H1 (cell line): ENCODE results near the gene PGM3. TPM values are rescaled to one million over a fixed set of nuclear protein-coding genes. Genes with fewer than 3 reads are reported as not detected.

Experiments used
- CTCF ChIA-PET: fragments of 300-600 bp; sonication (Branson Sonifier 250); formaldehyde crosslinking; loops from one replicate; lab custom pipeline; 2021; ENCODE audit not compliant: partially characterized antibody; lab: Charles Lee
- POLR2A ChIA-PET: fragments of 300-600 bp; sonication (Branson Sonifier 250); formaldehyde crosslinking; loops from one replicate; lab custom pipeline; 2021; ENCODE audit warnings: inconsistent platforms; ENCODE audit not compliant: partially characterized antibody; lab: Charles Lee
- DNase-seq, 2 experiments: peaks; one replicate each; pipeline versions ENCODE4 v3.0.0 to v3.0.0-alpha.2; 2010 to 2022; ENCODE audit warnings: low spot score in 2 of 2, low read depth in 1 of 2, mixed read lengths in 1 of 2
- FAIRE-seq: peaks from 2 replicates; lab custom pipeline; 2011; peaks lifted over from hg19 to GRCh38; lab: Jason Lieb, UNC
- H2AFZ ChIP-seq: 2 replicates; pipeline ENCODE4 v1.8.1; 2012; ENCODE audit warnings: low read length, inconsistent platforms
- H2AK5ac ChIP-seq: 2 replicates; pipeline ENCODE4 v1.6.1; 2013; ENCODE audit warnings: low read depth, low read length
- H2BK120ac ChIP-seq: replicated peaks from 2 replicates; pipeline ENCODE3; 2013; ENCODE audit warnings: low read depth, low read length, inconsistent platforms
- H2BK12ac ChIP-seq: 2 replicates; pipeline ENCODE4 v1.6.1; 2013; ENCODE audit warnings: low read depth, low read length
- H2BK15ac ChIP-seq: 2 replicates; pipeline ENCODE4 v1.6.1; 2013; ENCODE audit warnings: low read length
- H2BK20ac ChIP-seq: 2 replicates; pipeline ENCODE4 v1.6.1; 2013; ENCODE audit warnings: low read length
- H2BK5ac ChIP-seq: 2 replicates; pipeline ENCODE4 v1.6.1; 2013; ENCODE audit warnings: low read depth, low read length
- H3K14ac ChIP-seq: 2 replicates; pipeline ENCODE4 v1.6.1; 2013; ENCODE audit warnings: inconsistent platforms; ENCODE audit not compliant: insufficient read length
- H3K18ac ChIP-seq: 2 replicates; pipeline ENCODE4 v1.6.1; 2013; ENCODE audit warnings: low read length; ENCODE audit errors: extremely low read depth
- H3K23ac ChIP-seq: 2 replicates; pipeline ENCODE4 v1.6.1; 2013; ENCODE audit warnings: inconsistent platforms; ENCODE audit not compliant: insufficient read length
- H3K23me2 ChIP-seq: 2 replicates; pipeline ENCODE4 v1.6.1; 2013; ENCODE audit warnings: low read depth, low read length
- H3K27ac ChIP-seq: 2 replicates; pipeline ENCODE4 v1.6.1; 2011; ENCODE audit warnings: low read depth, low read length, inconsistent platforms
- H3K27me3 ChIP-seq, 4 experiments: replicated peaks in 1 of 4; 1 replicate in 1 of 4; 2 replicates in 3 of 4; pipeline versions ENCODE4 v1.6.1 to v1.8.1; 2011 to 2013; ENCODE audit warnings: low read length in 3 of 4, mild to moderate bottlenecking in 3 of 4, inconsistent platforms in 2 of 4, mixed read lengths in 2 of 4, moderate library complexity in 1 of 4; ENCODE audit not compliant: control insufficient read depth in 3 of 4, insufficient read depth in 3 of 4; ENCODE audit errors: extremely low read depth in 1 of 4
- H3K36me3 ChIP-seq, 4 experiments: 2 replicates each; pipeline versions ENCODE4 v1.6.1 to v1.8.1; 2011 to 2013; ENCODE audit warnings: mild to moderate bottlenecking in 4 of 4, low read length in 3 of 4, moderate library complexity in 2 of 4, control low read depth in 1 of 4, inconsistent platforms in 1 of 4; ENCODE audit not compliant: insufficient read depth in 4 of 4, control insufficient read depth in 2 of 4
- H3K4ac ChIP-seq: replicated peaks from 2 replicates; pipeline ENCODE3; 2013; ENCODE audit warnings: low read length, low read depth, mixed read lengths, inconsistent platforms; ENCODE audit not compliant: insufficient read length
- H3K4me1 ChIP-seq, 4 experiments: replicated peaks in 1 of 4; 1 replicate in 1 of 4; 2 replicates in 3 of 4; pipeline versions ENCODE4 v1.6.1 to v1.8.1; 2011 to 2013; ENCODE audit warnings: low read length in 3 of 4, inconsistent platforms in 2 of 4, mixed read lengths in 1 of 4; ENCODE audit not compliant: insufficient read depth in 4 of 4, control insufficient read depth in 3 of 4
- H3K4me2 ChIP-seq, 2 experiments: 2 replicates each; pipeline versions ENCODE4 v1.6.1 to v1.8.1; 2011 to 2013; ENCODE audit warnings: low read depth in 2 of 2, low read length in 2 of 2, control low read depth in 1 of 2, inconsistent platforms in 1 of 2, mild to moderate bottlenecking in 1 of 2; ENCODE audit not compliant: insufficient read depth in 1 of 2
- H3K4me3 ChIP-seq, 4 experiments: fragments of 200-600, 300-600 bp in 1 of 4; sonication (generic), shearing (Covaris generic), sonication (Bioruptor Twin) in 1 of 4; 2 replicates each; pipeline versions ENCODE4 v1.5.1 to v1.8.1; 2011 to 2016; ENCODE audit warnings: low read length in 4 of 4, low read depth in 3 of 4, control low read depth in 2 of 4, inconsistent platforms in 2 of 4, mild to moderate bottlenecking in 2 of 4, mixed read lengths in 1 of 4, moderate library complexity in 1 of 4; ENCODE audit not compliant: insufficient read depth in 2 of 4; ENCODE audit errors: extremely low read depth in 1 of 4
- H3K56ac ChIP-seq: replicated peaks from 2 replicates; pipeline ENCODE3; 2013; ENCODE audit warnings: low read depth, mild to moderate bottlenecking, mixed read lengths, low read length, inconsistent platforms; ENCODE audit not compliant: insufficient read length
- H3K79me1 ChIP-seq: 2 replicates; pipeline ENCODE4 v1.6.1; 2013; ENCODE audit warnings: low read depth, low read length, control low read depth
- H3K79me2 ChIP-seq, 2 experiments: 2 replicates each; pipeline versions ENCODE4 v1.6.1 to v1.8.1; 2012 to 2013; ENCODE audit warnings: low read length in 2 of 2, mild to moderate bottlenecking in 2 of 2, inconsistent platforms in 1 of 2; ENCODE audit not compliant: insufficient read depth in 2 of 2, control insufficient read depth in 1 of 2
- H3K9ac ChIP-seq, 4 experiments: replicated peaks in 1 of 4; 1 replicate in 1 of 4; 2 replicates in 3 of 4; pipeline versions ENCODE4 v1.6.1 to v1.8.1; 2011 to 2013; ENCODE audit warnings: low read depth in 3 of 4, low read length in 3 of 4, control low read depth in 2 of 4, mild to moderate bottlenecking in 2 of 4, moderate library complexity in 2 of 4, inconsistent platforms in 1 of 4; ENCODE audit errors: extremely low read depth in 1 of 4
- H3K9me3 ChIP-seq, 2 experiments: 2 replicates each; pipeline versions ENCODE4 v1.6.1 to v1.8.1; 2012 to 2013; ENCODE audit warnings: mild to moderate bottlenecking in 2 of 2, moderate library complexity in 2 of 2, control low read depth in 1 of 2, inconsistent platforms in 1 of 2, low read depth in 1 of 2, low read length in 1 of 2, mixed read lengths in 1 of 2; ENCODE audit not compliant: insufficient read depth in 2 of 2
- H4K20me1 ChIP-seq, 2 experiments: replicated peaks in 1 of 2; 2 replicates each; pipeline versions ENCODE3 to v1.8.1; 2011 to 2013; ENCODE audit warnings: inconsistent platforms in 2 of 2, low read length in 2 of 2, mild to moderate bottlenecking in 1 of 2; ENCODE audit not compliant: insufficient read depth in 2 of 2, control insufficient read depth in 1 of 2
- H4K5ac ChIP-seq: 2 replicates; pipeline ENCODE4 v1.6.1; 2013; ENCODE audit warnings: low read length, low read depth, mixed read lengths, inconsistent platforms; ENCODE audit not compliant: insufficient read length
- H4K8ac ChIP-seq: 2 replicates; pipeline ENCODE4 v1.8.0; 2013; ENCODE audit warnings: mild to moderate bottlenecking, moderate library complexity, low read length, inconsistent platforms; ENCODE audit not compliant: insufficient read depth; ENCODE audit errors: extremely low read depth
- H4K91ac ChIP-seq: replicated peaks from 2 replicates; pipeline ENCODE3; 2013; ENCODE audit warnings: low read length, mixed read lengths, inconsistent platforms; ENCODE audit not compliant: insufficient read length
- ASH2L ChIP-seq: fragments of 200-600, 300-600 bp; sonication (generic); IDR thresholded peaks from one replicate; pipeline ENCODE4 v1.7.1; 2017; ENCODE audit warnings: low read length
- CTCF ChIP-seq, 3 experiments: IDR thresholded peaks; 1 replicate in 2 of 3; 2 replicates in 1 of 3; pipeline versions ENCODE4 v1.5.1 to v1.6.1; 2011; ENCODE audit warnings: low read length in 3 of 3, mild to moderate bottlenecking in 3 of 3, inconsistent platforms in 2 of 3, low read depth in 1 of 3, moderate library complexity in 1 of 3; ENCODE audit not compliant: insufficient read depth in 1 of 3; ENCODE audit errors: control extremely low read depth in 1 of 3
- MAFK ChIP-seq: IDR thresholded peaks from 2 replicates; pipeline ENCODE4 v1.6.1; 2012; ENCODE audit warnings: low read depth, mild to moderate bottlenecking, improper control_type of control experiment, low read length
- RAD21 ChIP-seq, 2 experiments: IDR thresholded peaks in 1 of 2; conservative IDR thresholded peaks in 1 of 2; 2 replicates each; pipeline ENCODE4 v1.6.1; 2011; ENCODE audit warnings: low read depth in 2 of 2, low read length in 2 of 2, improper control_type of control experiment in 1 of 2, inconsistent platforms in 1 of 2, mild to moderate bottlenecking in 1 of 2, moderate library complexity in 1 of 2
- RBBP5 ChIP-seq: IDR thresholded peaks from 2 replicates; pipeline ENCODE4 v1.7.1; 2012; ENCODE audit warnings: low read depth, mild to moderate bottlenecking, inconsistent platforms, low read length, moderate library complexity, borderline replicate concordance
- SP4 ChIP-seq: IDR thresholded peaks from 2 replicates; pipeline ENCODE4 v1.6.1; 2012; ENCODE audit warnings: low read length, inconsistent platforms
- WGBS, 2 experiments: shearing (Covaris generic) in 1 of 2; methylation state at CpG; one replicate each; pipeline versions ENCODE4 v1.1.6 to v1.1.7; 2013 to 2015; ENCODE audit warnings: low lambda C conversion rate in 2 of 2, mixed read lengths in 2 of 2, inconsistent platforms in 1 of 2, low coverage in 1 of 2, missing lambda C conversion rate in 1 of 2; ENCODE audit not compliant: insufficient replicate concordance in 2 of 2, insufficient coverage in 1 of 2, insufficient read length in 1 of 2; ENCODE audit errors: extremely low coverage in 1 of 2, missing lambda C conversion rate in 1 of 2; 5-methylcytosine and 5-hydroxymethylcytosine counted together
- polyA plus RNA-seq, 7 experiments: library from polyadenylated mRNA; depleted of rRNA in 3 of 7; stranded (reverse) in 5 of 7; unstranded in 2 of 7; fragments of >200 nt in 5 of 7; fragments of 200-250 nt in 2 of 7; gene quantifications; 1 replicate in 5 of 7; 2 replicates in 1 of 7; 4 replicates in 1 of 7; pipeline versions ENCODE4 v1.2.1 to v1.2.3, GENCODE V29; 2011 to 2013; ENCODE audit warnings: missing spikeins in 2 of 7, mixed read lengths in 2 of 7
- total RNA-seq: library from RNA; stranded (reverse); fragmentation: NEBNext Ultra II Directional; extraction: Animal tissue kit (Norgen Biotek cat#: 25700); gene quantifications from 2 replicates; pipeline ENCODE4 v1.2.1, GENCODE V29; 2021

PGM3 gene
- total and polyA plus RNA-seq, 2 of the 8 experiments (the other 6 are each of a cell fraction or from before 2014, with no cell fraction given): 14.5 to 60.5 TPM

DNA sequence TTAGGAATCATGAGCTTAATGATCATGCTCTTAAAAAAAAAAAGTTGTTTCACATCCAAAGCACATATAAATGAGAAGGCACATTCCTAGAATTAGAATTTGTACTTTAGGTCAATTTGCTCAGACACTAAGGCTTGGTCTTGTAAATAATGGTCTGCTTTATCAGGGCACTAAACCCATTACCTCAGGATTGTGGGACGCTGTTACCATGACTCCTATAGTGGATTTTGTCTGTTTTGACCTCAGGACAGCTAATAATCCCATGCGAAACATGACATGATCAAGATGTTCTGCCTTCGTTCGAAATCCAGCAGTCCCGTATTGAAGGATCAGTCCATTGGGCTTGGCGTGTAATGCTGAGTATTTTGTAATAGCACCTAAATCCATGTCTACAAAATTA lies 2.4 kb downstream of the PGM3 start:
- Histone ChIP-seq H3K23ac (no peak overlapping the region), H4K91ac (no peak overlapping the region), H3K56ac (no peak overlapping the region), H2BK120ac (no peak overlapping the region), H3K9me3 (no peaks in the 10 kb centered on the region), H3K27me3 (no peaks in the 10 kb centered on the region), H3K79me1 (peaks cover 4% of the 10 kb centered on the region; the same call in 1 of the 2 replicates), H3K18ac (no peak overlapping the region), H2AK5ac (no peak overlapping the region), H2AFZ (no peak overlapping the region), H4K8ac (no peak overlapping the region), H2BK20ac (no peak overlapping the region), H3K9ac (no peak overlapping the region; a peak in 1 of 7 replicates), H3K4me2 (no peak overlapping the region), H4K5ac (no peak overlapping the region), H3K23me2 (peaks cover 4% of the 10 kb centered on the region), H3K4me1 (no peaks in the 10 kb centered on the region), H2BK5ac (no peak overlapping the region), H3K27ac (no peak overlapping the region), H3K4ac (no peak overlapping the region), H2BK12ac (no peak overlapping the region), H3K4me3 (no peak overlapping the region), H3K79me2 (peaks cover 0 to 26% of the 10 kb centered on the region in 2 experiments; a peak in 2 of 4 replicates), H2BK15ac (no peak overlapping the region), H3K36me3 (peaks cover 2 to 48% (median 18%) of the 10 kb centered on the region in 4 experiments; a peak in 5 of 8 replicates), H3K14ac (no peak overlapping the region), H4K20me1 (peaks cover 6 to 8% of the 10 kb centered on the region in 2 experiments)
- CTCF ChIA-PET: interaction anchor here (1.0 to 1.5 kb wide), 3 partner anchors 25 to 324 kb away, joined by 3 read pairs; partner anchors contain the start of gene UBE3D
- WGBS, 2 experiments: 93% methylated on average over 6 of the region's 6 CpGs; no CpG with 5 or more reads in 1 of the 2 experiments
- DNase-seq (no peak), FAIRE-seq (no peak)
- no peak for TF ChIP-seq RBBP5
- TF ChIP-seq MAFK: no peak
- TF ChIP-seq SP4: no peak
- no peak for TF ChIP-seq ASH2L
- no peak for TF ChIP-seq CTCF (IDR thresholded peaks at IDR 0.05; ENCODE audit: control extremely low read depth in 1 of 3, insufficient read depth in 1 of 3, low read depth in 1 of 3, low read length in 3 of 3)
- no peak for TF ChIP-seq RAD21 (IDR thresholded peaks at IDR 0.05 in 1 of 2, conservative IDR thresholded peaks at IDR 0.05 in 1 of 2; ENCODE audit: low read depth in 2 of 2, low read length in 2 of 2)
- POLR2A ChIA-PET: no interaction called here
